Brain microvascular endothelial cell (primary cell): ENCODE results near the gene KIF3B.
"Not testable (repeated sequence)": the region's sequence is repeated elsewhere in the genome, so short reads cannot be mapped to it uniquely, and the experiment has no call there.

Experiments
- DNase-seq: peaks from one replicate; pipeline ENCODE4 v3.0.0-alpha.2; 2020
- H3K27ac ChIP-seq: fragments of 250-450 bp; sonication (Bioruptor Pico); 2 replicates; pipeline ENCODE4 v1.5.1; 2020; ENCODE audit warnings: mild to moderate bottlenecking, moderate library complexity
- H3K27me3 ChIP-seq: fragments of 250-450 bp; sonication (Bioruptor Pico); replicated peaks from 2 replicates; pipeline ENCODE4 v1.5.1; 2020; ENCODE audit warnings: mild to moderate bottlenecking
- H3K36me3 ChIP-seq: fragments of 250-450 bp; sonication (Bioruptor Pico); replicated peaks from 2 replicates; pipeline ENCODE4 v1.5.1; 2020; ENCODE audit warnings: mild to moderate bottlenecking
- H3K4me3 ChIP-seq: 2 replicates; pipeline ENCODE4 v1.5.1; 2011; ENCODE audit warnings: low read depth, mild to moderate bottlenecking, control low read depth, low read length, moderate library complexity
- CTCF ChIP-seq: IDR thresholded peaks from 2 replicates; pipeline ENCODE4 v1.5.1; 2011; ENCODE audit warnings: low read depth, mild to moderate bottlenecking, moderate library complexity, low read length, control low read depth, inconsistent platforms; ENCODE audit errors: missing control alignments
- in situ Hi-C: cut with HindIII; loops from 2 replicates; pipeline ENCODE4 v1.10.0; 2017; ENCODE audit warnings: low sequenced_read_pairs, low pct_ligation_motif_present

KIF3B gene

GRCh38 chr20:32366380-32366779 lies 88.9 kb downstream of the KIF3B start:
- Histone ChIP-seq H3K4me3 (no peak overlapping the region), H3K27me3 (no peaks in the 10 kb centered on the region), H3K36me3 (peaks cover 16% of the 10 kb centered on the region), H3K27ac (no peak overlapping the region)
- DNase-seq: no peak
- in situ Hi-C loops: no loop called here
- no peak for TF ChIP-seq CTCF

GRCh38 chr20:32368323-32368722 lies 90.9 kb downstream of the KIF3B start:
- Histone ChIP-seq H3K36me3 (peaks cover 20% of the 10 kb centered on the region), H3K27ac (no peak overlapping the region), H3K27me3 (no peaks in the 10 kb centered on the region), H3K4me3 (no peak overlapping the region)
- TF ChIP-seq CTCF: no peak
- in situ Hi-C loops: no loop called here
- DNase-seq: no peak

GRCh38 chr20:32368925-32369324 lies 91.5 kb downstream of the KIF3B start:
- peak; percentile 42 for DNase-seq
- Histone ChIP-seq H3K27ac (peak overlapping the region; percentile 33), H3K36me3 (peaks cover 21% of the 10 kb centered on the region), H3K27me3 (no peaks in the 10 kb centered on the region), H3K4me3 (no peak overlapping the region)
- in situ Hi-C loops: no loop called here
- no peak for TF ChIP-seq CTCF

- Histone ChIP-seq H3K27me3 (no peaks in the 10 kb centered on the region), H3K4me3 (no peak overlapping the region), H3K36me3 (peaks cover 27% of the 10 kb centered on the region), H3K27ac (no peak overlapping the region)
- in situ Hi-C loops: no loop called here
- no peak for TF ChIP-seq CTCF
- no peak for DNase-seq
Measured at GRCh38 chr20:32370897-32371296, 93.4 kb downstream of the KIF3B start.

- Histone ChIP-seq H3K4me3 (no peak overlapping the region), H3K27ac (no peak overlapping the region), H3K27me3 (no peaks in the 10 kb centered on the region), H3K36me3 (peaks cover 9% of the 10 kb centered on the region)
- in situ Hi-C loops: no loop called here
- no peak for TF ChIP-seq CTCF
- no peak for DNase-seq
Measured at GRCh38 chr20:32378461-32378860, 101.0 kb downstream of the KIF3B start.

GRCh38 chr20:32380037-32380436 lies 102.6 kb downstream of the KIF3B start:
- H3K27ac ChIP-seq: not testable (repeated sequence)

More at GRCh38 chr20:32380037-32380436, 102.6 kb downstream of the KIF3B start:
- H3K4me3 ChIP-seq, H3K36me3 ChIP-seq, DNase-seq, H3K27me3 ChIP-seq, in situ Hi-C loops: not testable (repeated sequence)
